ENCODE measurements around the gene CPA1. TPM values are rescaled to one million over a fixed set of nuclear protein-coding genes. Genes with fewer than 3 reads are reported as not detected.

CPA1 gene
- total and polyA plus RNA-seq, 8 donors = 12,124 to 50,686 (median 30,306) TPM

- no peak for FAIRE-seq
- DNase-seq = no peak
- Histone ChIP-seq H3K9me3 (no peaks in the 10 kb centered on the region), H3K27me3 (no peaks in the 10 kb centered on the region), H3K36me3 (no peaks in the 10 kb centered on the region), H3K27ac (no peak overlapping the region), H3K4me1 (peaks cover 0 to 4% (median 0%) of the 10 kb centered on the region in 3 donors), H3K4me3 (no peak overlapping the region)
- peak in 2 of 4 donors; percentile 40 to 56 for ATAC-seq
- intact Hi-C loops (cut with DNase I) = no loop called here
- TF ChIP-seq, protein P1, sequence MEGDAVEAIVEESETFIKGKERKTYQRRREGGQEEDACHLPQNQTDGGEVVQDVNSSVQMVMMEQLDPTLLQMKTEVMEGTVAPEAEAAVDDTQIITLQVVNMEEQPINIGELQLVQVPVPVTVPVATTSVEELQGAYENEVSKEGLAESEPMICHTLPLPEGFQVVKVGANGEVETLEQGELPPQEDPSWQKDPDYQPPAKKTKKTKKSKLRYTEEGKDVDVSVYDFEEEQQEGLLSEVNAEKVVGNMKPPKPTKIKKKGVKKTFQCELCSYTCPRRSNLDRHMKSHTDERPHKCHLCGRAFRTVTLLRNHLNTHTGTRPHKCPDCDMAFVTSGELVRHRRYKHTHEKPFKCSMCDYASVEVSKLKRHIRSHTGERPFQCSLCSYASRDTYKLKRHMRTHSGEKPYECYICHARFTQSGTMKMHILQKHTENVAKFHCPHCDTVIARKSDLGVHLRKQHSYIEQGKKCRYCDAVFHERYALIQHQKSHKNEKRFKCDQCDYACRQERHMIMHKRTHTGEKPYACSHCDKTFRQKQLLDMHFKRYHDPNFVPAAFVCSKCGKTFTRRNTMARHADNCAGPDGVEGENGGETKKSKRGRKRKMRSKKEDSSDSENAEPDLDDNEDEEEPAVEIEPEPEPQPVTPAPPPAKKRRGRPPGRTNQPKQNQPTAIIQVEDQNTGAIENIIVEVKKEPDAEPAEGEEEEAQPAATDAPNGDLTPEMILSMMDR (IDR thresholded peaks at IDR 0.05) = no peak
- 76 to 82% methylated on average over 3 of the region's 3 CpGs for WGBS, 2 donors
Observed at GRCh38 chr7:130409067-130409711, 28.9 kb downstream of the CPA1 start.

GRCh38 chr7:130409712-130410072, 29.4 kb downstream of the CPA1 start:
- Histone ChIP-seq H3K9me3 (no peaks in the 10 kb centered on the region), H3K27ac (no peak overlapping the region), H3K4me3 (no peak overlapping the region), H3K36me3 (no peaks in the 10 kb centered on the region), H3K4me1 (peaks cover 0 to 4% (median 0%) of the 10 kb centered on the region in 3 donors), H3K27me3 (no peaks in the 10 kb centered on the region)
- 92 to 98% methylated on average over 4 of the region's 4 CpGs for WGBS, 2 donors
- ATAC-seq (no peak), FAIRE-seq (no peak), DNase-seq (no peak)
- TF ChIP-seq, protein P1 (IDR thresholded peaks at IDR 0.05) = no peak
- intact Hi-C loops (cut with DNase I) = no loop called here

GRCh38 chr7:130410868-130411541, 30.7 kb downstream of the CPA1 start:
- Histone ChIP-seq H3K36me3 (no peaks in the 10 kb centered on the region), H3K27ac (no peak overlapping the region), H3K4me3 (no peak overlapping the region), H3K27me3 (no peaks in the 10 kb centered on the region), H3K4me1 (peaks cover 0 to 4% (median 0%) of the 10 kb centered on the region in 3 donors), H3K9me3 (no peaks in the 10 kb centered on the region)
- DNase-seq (no peak), FAIRE-seq (no peak), ATAC-seq (no peak)
- 81 to 86% methylated on average over 4 of the region's 4 CpGs for WGBS, 2 donors
- intact Hi-C loops (cut with DNase I) = no loop called here
- TF ChIP-seq, protein P1 (IDR thresholded peaks at IDR 0.05) = no peak

DNA sequence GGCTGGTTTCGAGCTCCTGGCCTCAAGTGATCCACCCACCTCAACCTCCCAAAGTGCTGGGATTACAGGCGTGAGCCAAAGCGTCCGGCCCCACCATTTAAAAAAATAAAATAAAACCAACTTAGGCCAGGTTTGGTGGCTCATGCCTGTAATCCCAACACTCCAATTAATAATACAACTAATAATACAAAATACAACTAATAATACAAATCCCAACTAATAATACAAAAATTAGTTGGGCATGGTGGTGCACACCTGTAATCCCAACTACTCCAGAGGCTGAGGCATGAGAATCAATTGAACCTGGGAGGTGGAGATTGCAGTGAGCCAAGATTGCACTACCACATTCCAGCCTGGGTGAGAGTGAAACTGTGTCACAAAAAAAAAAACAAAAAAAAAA, 32.9 kb downstream of the CPA1 start:
- Histone ChIP-seq H3K27me3 (no peaks in the 10 kb centered on the region), H3K36me3 (no peaks in the 10 kb centered on the region), H3K9me3 (no peaks in the 10 kb centered on the region), H3K4me1 (no peaks in the 10 kb centered on the region), H3K27ac (no peak overlapping the region), H3K4me3 (no peak overlapping the region)
- FAIRE-seq (no peak), ATAC-seq (no peak), DNase-seq (no peak)
- TF ChIP-seq, protein P1 (IDR thresholded peaks at IDR 0.05) = no peak
- 96 to 98% methylated on average over 4 of the region's 4 CpGs for whole genome bisulfite sequencing, 2 donors
- intact Hi-C loops (cut with DNase I) = no loop called here

GRCh38 chr7:130415006-130415405, 34.7 kb downstream of the CPA1 start:
- no peak overlapping the region for H3K4me3 ChIP-seq
- H3K9me3 ChIP-seq = no peaks in the 10 kb centered on the region
- H3K4me1 ChIP-seq = no peaks in the 10 kb centered on the region
- H3K27ac ChIP-seq = no peak overlapping the region
- FAIRE-seq (no peak), ATAC-seq (no peak), DNase-seq (no peak)
- intact Hi-C loops (cut with DNase I) = no loop called here
- H3K27me3 ChIP-seq = no peaks in the 10 kb centered on the region
- TF ChIP-seq, protein P1 (IDR thresholded peaks at IDR 0.05) = no peak
- H3K36me3 ChIP-seq = no peaks in the 10 kb centered on the region

All from pancreas (tissue), 10 donors.